ENCODE measurements around the gene SMC5.
A peak's percentile ranks its signal among the peaks of the same experiment; 100 is the strongest.
"Not testable (repeated sequence)": the region's sequence is repeated elsewhere in the genome, so short reads cannot be mapped to it uniquely, and the experiment has no call there.

The SMC5 gene

GRCh38 chr9:70278305-70278704 is 19.5 kb downstream of the SMC5 start:
- FAIRE-seq = no peak

- FAIRE-seq = no peak
Measured at GRCh38 chr9:70283848-70284247, 25.1 kb downstream of the SMC5 start.

GRCh38 chr9:70285246-70285645 is 26.5 kb downstream of the SMC5 start:
- FAIRE-seq = no peak

- FAIRE-seq = peak; percentile 99
Measured at GRCh38 chr9:70285981-70286598, 27.3 kb downstream of the SMC5 start.

GRCh38 chr9:70290626-70291025 is 31.8 kb downstream of the SMC5 start:
- FAIRE-seq = no peak

- FAIRE-seq = no peak
Measured at GRCh38 chr9:70291446-70291845, 32.7 kb downstream of the SMC5 start.

- no peak for FAIRE-seq
Measured at GRCh38 chr9:70292253-70292652, 33.5 kb downstream of the SMC5 start.

- no peak for FAIRE-seq
Measured at GRCh38 chr9:70293214-70293613, 34.4 kb downstream of the SMC5 start.

GRCh38 chr9:70297141-70297540 is 38.4 kb downstream of the SMC5 start:
- FAIRE-seq = no peak

GRCh38 chr9:70298245-70298771 is 39.5 kb downstream of the SMC5 start:
- no peak for FAIRE-seq

- no peak for FAIRE-seq
Measured at GRCh38 chr9:70303268-70303667, 44.5 kb downstream of the SMC5 start.

GRCh38 chr9:70304810-70305209 is 46.0 kb downstream of the SMC5 start:
- FAIRE-seq = peak; percentile 66

GRCh38 chr9:70315389-70315788 is 56.6 kb downstream of the SMC5 start:
- FAIRE-seq = no peak

GRCh38 chr9:70318002-70318401 is 59.2 kb downstream of the SMC5 start:
- no peak for FAIRE-seq

GRCh38 chr9:70322096-70322495 is 63.3 kb downstream of the SMC5 start:
- no peak for FAIRE-seq

GRCh38 chr9:70324963-70325362 is 66.2 kb downstream of the SMC5 start:
- no peak for FAIRE-seq

- FAIRE-seq = not testable (repeated sequence)
Measured at GRCh38 chr9:70328625-70329024, 69.8 kb downstream of the SMC5 start.

GRCh38 chr9:70340572-70340971 is 81.8 kb downstream of the SMC5 start:
- FAIRE-seq = peak; percentile 98

- FAIRE-seq = no peak
Measured at GRCh38 chr9:70347046-70347445, 88.3 kb downstream of the SMC5 start.

- no peak for FAIRE-seq
Measured at GRCh38 chr9:70352356-70352755, 93.6 kb downstream of the SMC5 start.

- peak; percentile 78 for FAIRE-seq
Measured at GRCh38 chr9:70352802-70353201, 94.0 kb downstream of the SMC5 start.

GRCh38 chr9:70355801-70356200 is 97.0 kb downstream of the SMC5 start:
- FAIRE-seq = no peak

GRCh38 chr9:70362952-70363351 is 104.2 kb downstream of the SMC5 start:
- no peak for FAIRE-seq

GRCh38 chr9:70363760-70364159 is 105.0 kb downstream of the SMC5 start:
- no peak for FAIRE-seq

GRCh38 chr9:70367305-70367930 is 108.6 kb downstream of the SMC5 start:
- FAIRE-seq = no peak

All from endometrium (tissue), 2 donors.